B cell (primary cell): ENCODE data around the gene GUCA1A. TPM values are rescaled to one million over a fixed set of nuclear protein-coding genes. Genes with fewer than 3 reads are reported as not detected.

Source experiments
- ATAC-seq: fragments of 200-7000 bp; cut with Tn5 transposase; one replicate; pipeline ENCODE4 v1.10.0; 2021; ENCODE audit warnings: low read depth, mild to moderate bottlenecking, moderate number of reproducible peaks, moderate library complexity
- CTCF ChIA-PET: fragments of 350-600 bp; sonication (Branson Sonifier 250); formaldehyde crosslinking; loops from one replicate; lab custom pipeline; 2021; ENCODE audit warnings: antibody characterized with exemption, inconsistent platforms; lab: Charles Lee
- POLR2A ChIA-PET: fragments of 350-600 bp; sonication (Branson Sonifier 250); formaldehyde crosslinking; loops from one replicate; lab custom pipeline; 2021; ENCODE audit warnings: antibody characterized with exemption; lab: Charles Lee
- DNase-seq: peaks from one replicate; pipeline ENCODE4 v3.0.0; 2013
- H2AFZ ChIP-seq: 2 replicates; pipeline ENCODE4 v1.6.1; 2012; ENCODE audit warnings: mild to moderate bottlenecking, low read depth, low read length; ENCODE audit not compliant: insufficient read depth, poor library complexity, severe bottlenecking
- H3K27ac ChIP-seq, 2 donors: 1 replicate in 1 of 2; 2 replicates in 1 of 2; pipeline ENCODE4 v1.5.1; 2012 to 2013; ENCODE audit warnings: low read length in 2 of 2, mild to moderate bottlenecking in 2 of 2, moderate library complexity in 1 of 2
- H3K27me3 ChIP-seq, 4 experiments: fragments of 200-600 bp in 1 of 4; sonication (generic) in 1 of 4; replicated peaks in 1 of 4; 1 replicate in 2 of 4; 2 replicates in 2 of 4; pipeline versions ENCODE4 v1.6.1 to v1.7.0; 2013 to 2016; ENCODE audit warnings: low read length in 3 of 4, mild to moderate bottlenecking in 2 of 4, mixed read lengths in 1 of 4, moderate library complexity in 1 of 4; ENCODE audit not compliant: insufficient read depth in 4 of 4, control insufficient read depth in 3 of 4; ENCODE audit errors: control extremely low read depth in 1 of 4
- H3K36me3 ChIP-seq, 2 experiments: replicated peaks in 1 of 2; 1 replicate in 1 of 2; 2 replicates in 1 of 2; pipeline versions ENCODE4 v1.6.1 to v1.7.1; 2013; ENCODE audit warnings: low read length in 1 of 2; ENCODE audit not compliant: insufficient read depth in 2 of 2, control insufficient read depth in 1 of 2; ENCODE audit errors: control extremely low read depth in 1 of 2, extremely low read depth in 1 of 2
- H3K4me1 ChIP-seq, 2 donors: fragments of 200-600 bp in 1 of 2; sonication (generic) in 1 of 2; 1 replicate in 1 of 2; 2 replicates in 1 of 2; pipeline versions ENCODE4 v1.5.1 to v1.6.1; 2013 to 2017; ENCODE audit warnings: low read length in 2 of 2; ENCODE audit not compliant: control insufficient read depth in 2 of 2, insufficient read depth in 2 of 2
- H3K4me2 ChIP-seq: replicated peaks from 2 replicates; pipeline ENCODE3; 2012; ENCODE audit warnings: mild to moderate bottlenecking, low read depth, low read length; ENCODE audit not compliant: poor library complexity, severe bottlenecking
- H3K4me3 ChIP-seq, 5 experiments: fragments of 200-600 bp in 1 of 5; sonication (generic) in 1 of 5; 1 replicate in 3 of 5; 2 replicates in 2 of 5; pipeline versions ENCODE4 v1.5.1 to v1.7.0; 2011 to 2016; ENCODE audit warnings: low read length in 4 of 5, mild to moderate bottlenecking in 4 of 5, low read depth in 2 of 5, control low read depth in 1 of 5, moderate library complexity in 1 of 5; ENCODE audit not compliant: insufficient read depth in 1 of 5; ENCODE audit errors: control extremely low read depth in 1 of 5, extremely low read depth in 1 of 5
- H3K79me2 ChIP-seq: fragments of 200-600 bp; sonication (generic); one replicate; pipeline ENCODE4 v1.6.0; 2016; ENCODE audit warnings: low read length; ENCODE audit not compliant: control insufficient read depth, insufficient read depth
- H3K9ac ChIP-seq: fragments of 200-600 bp; sonication (generic); 2 replicates; pipeline ENCODE4 v1.6.1; 2017; ENCODE audit warnings: mild to moderate bottlenecking, low read length, moderate library complexity
- H3K9me3 ChIP-seq, 3 donors: one replicate each; pipeline versions ENCODE4 v1.6.1 to v1.7.1; 2013; ENCODE audit warnings: low read length in 2 of 3; ENCODE audit not compliant: control insufficient read depth in 2 of 3, insufficient read depth in 1 of 3; ENCODE audit errors: control extremely low read depth in 1 of 3
- H4K20me1 ChIP-seq: 2 replicates; pipeline ENCODE4 v1.6.0; 2012; ENCODE audit warnings: mild to moderate bottlenecking, low read length; ENCODE audit not compliant: insufficient read depth, control insufficient read depth, poor library complexity, severe bottlenecking
- H3K27ac Mint-ChIP-seq: one replicate; pipeline ENCODE4 v1.8.0; 2021; ENCODE audit warnings: mixed read lengths
- H3K27me3 Mint-ChIP-seq: one replicate; pipeline ENCODE4 v1.8.0; 2021; ENCODE audit warnings: mixed read lengths
- H3K4me1 Mint-ChIP-seq: one replicate; pipeline ENCODE4 v1.8.0; 2021; ENCODE audit warnings: mixed read lengths
- H3K4me3 Mint-ChIP-seq: one replicate; pipeline ENCODE4 v1.8.0; 2021; ENCODE audit warnings: mixed read lengths
- H3K9me3 Mint-ChIP-seq: one replicate; pipeline ENCODE4 v1.8.0; 2022; ENCODE audit warnings: mixed read lengths; ENCODE audit not compliant: insufficient read depth
- CTCF ChIP-seq: fragments of 200-600 bp; IDR thresholded peaks from one replicate; pipeline ENCODE4 v1.8.0; 2022; ENCODE audit warnings: antibody characterized with exemption, mild to moderate bottlenecking
- EZH2 ChIP-seq: IDR thresholded peaks from 2 replicates; pipeline ENCODE4 v1.6.1; 2012; ENCODE audit warnings: borderline replicate concordance, low read depth, mild to moderate bottlenecking, moderate library complexity, low read length; ENCODE audit not compliant: insufficient read depth, poor library complexity, severe bottlenecking
- WGBS: methylation state at CpG from one replicate; pipeline ENCODE4 v1.1.5; 2013; ENCODE audit warnings: missing lambda C conversion rate; ENCODE audit not compliant: insufficient coverage; 5-methylcytosine and 5-hydroxymethylcytosine counted together
- intact Hi-C: fragments of 100-400 bp; cut with micrococcal nuclease; formaldehyde crosslinking; loops from one replicate; pipeline ENCODE4 v1.10.0; 2022
- polyA plus RNA-seq: library from polyadenylated mRNA; depleted of rRNA; stranded (reverse); fragments of >200 nt; gene quantifications from 2 replicates; pipeline ENCODE4 v1.2.3, GENCODE V29; 2012
- total RNA-seq, 2 donors: library from RNA; stranded (reverse); fragments of 120-200 nt in 1 of 2; gene quantifications; 1 replicate in 1 of 2; 2 replicates in 1 of 2; pipeline versions ENCODE4 v1.2.3 to v1.2.4, GENCODE V29; 2013 to 2022

The GUCA1A gene
- total and polyA plus RNA-seq, 2 donors (not counting 1 experiment from before 2014, with no cell fraction given): not detected

- intact Hi-C loops: no loop called here
- Histone ChIP-seq H3K4me3 (no peak overlapping the region), H3K36me3 (no peaks in the 10 kb centered on the region), H3K79me2 (no peaks in the 10 kb centered on the region), H3K4me1 (no peaks in the 10 kb centered on the region), H4K20me1 (no peaks in the 10 kb centered on the region), H3K9me3 (no peaks in the 10 kb centered on the region), H3K27ac (no peak overlapping the region), H3K27me3 (no peaks in the 10 kb centered on the region), H3K9ac (no peak overlapping the region), H2AFZ (no peak overlapping the region), H3K4me2 (no peak overlapping the region)
- Mint-ChIP-seq H3K4me3 (no peak overlapping the region), H3K27me3 (peaks cover 6% of the 10 kb centered on the region), H3K27ac (no peak overlapping the region), H3K4me1 (no peaks in the 10 kb centered on the region), H3K9me3 (no peaks in the 10 kb centered on the region)
- ATAC-seq (no peak), DNase-seq (no peak)
- no peak for TF ChIP-seq EZH2
- no peak for TF ChIP-seq CTCF
- 89% methylated on average over 3 of the region's 7 CpGs for whole genome bisulfite sequencing
- ChIA-PET CTCF (interaction anchor here (0.6 kb wide), 1 partner anchor 384 kb away, joined by 5 read pairs; no protein-coding TSS in a partner anchor), POLR2A (no interaction called here)
These were observed 1.2 kb upstream of the GUCA1A start for GRCh38 chr6:42171813-42172581.

- Mint-ChIP-seq H3K27me3 (peaks cover 20% of the 10 kb centered on the region), H3K4me3 (no peak overlapping the region), H3K4me1 (peaks cover 7% of the 10 kb centered on the region), H3K9me3 (no peaks in the 10 kb centered on the region), H3K27ac (no peak overlapping the region)
- Histone ChIP-seq H2AFZ (no peak overlapping the region), H4K20me1 (no peaks in the 10 kb centered on the region), H3K9ac (no peak overlapping the region), H3K79me2 (no peaks in the 10 kb centered on the region), H3K4me1 (peaks cover 5 to 7% of the 10 kb centered on the region in 2 donors), H3K4me3 (no peak overlapping the region), H3K9me3 (no peaks in the 10 kb centered on the region), H3K27me3 (peaks cover 0 to 16% (median 2%) of the 10 kb centered on the region in 4 experiments), H3K36me3 (no peaks in the 10 kb centered on the region), H3K27ac (no peak overlapping the region), H3K4me2 (no peak overlapping the region)
- 89% methylated on average over 1 of the region's 5 CpGs for WGBS
- intact Hi-C loops: no loop called here
- no peak for ATAC-seq
- ChIA-PET POLR2A (no interaction called here), CTCF (no interaction called here)
- no peak for TF ChIP-seq CTCF
- no peak for TF ChIP-seq EZH2
- no peak for DNase-seq
These were observed 2.7 kb downstream of the GUCA1A start for GRCh38 chr6:42175860-42176259.
